ENCODE measurements around the gene ALDH1L1. TPM values are rescaled to one million over a fixed set of nuclear protein-coding genes. Genes with fewer than 3 reads are reported as not detected.

ALDH1L1 gene
- total RNA-seq, 2 experiments from 2014 or later: not detected

- no peak for TF ChIP-seq CTCF (IDR thresholded peaks at IDR 0.05)
- no peak overlapping the region for H3K27ac Mint-ChIP-seq
- H3K27me3 Mint-ChIP-seq: no peaks in the 10 kb centered on the region
- intact Hi-C loops (cut with micrococcal nuclease): no loop called here
- H3K9me3 Mint-ChIP-seq: no peaks in the 10 kb centered on the region
- no peaks in the 10 kb centered on the region for H3K36me3 Mint-ChIP-seq (ENCODE audit: low read depth)
- ChIA-PET POLR2A (no interaction called here), CTCF (no interaction called here)
- H3K4me1 Mint-ChIP-seq (ENCODE audit: low read depth): no peaks in the 10 kb centered on the region
- DNase-seq (no peak), ATAC-seq (no peak)
- no peak overlapping the region for H3K4me3 Mint-ChIP-seq
Measured at GRCh38 chr3:126117786-126118185, 62.6 kb downstream of the ALDH1L1 start.

GRCh38 chr3:126117212-126117611, 63.2 kb downstream of the ALDH1L1 start:
- no peak overlapping the region for H3K4me3 Mint-ChIP-seq
- ATAC-seq (no peak), DNase-seq (no peak)
- no peaks in the 10 kb centered on the region for H3K36me3 Mint-ChIP-seq (ENCODE audit: low read depth)
- no peaks in the 10 kb centered on the region for H3K4me1 Mint-ChIP-seq (ENCODE audit: low read depth)
- no peak for TF ChIP-seq CTCF (IDR thresholded peaks at IDR 0.05)
- intact Hi-C loops (cut with micrococcal nuclease): no loop called here
- H3K27ac Mint-ChIP-seq: no peak overlapping the region
- H3K27me3 Mint-ChIP-seq: no peaks in the 10 kb centered on the region
- POLR2A ChIA-PET: no interaction called here
- no peaks in the 10 kb centered on the region for H3K9me3 Mint-ChIP-seq
- CTCF ChIA-PET: interaction anchor here (2.1 kb wide), 1 partner anchor 17 kb away, joined by 8 read pairs; no protein-coding TSS in a partner anchor

- POLR2A ChIA-PET: interaction anchor here (0.5 kb wide), 1 partner anchor 153 kb away, joined by 3 read pairs; no protein-coding TSS in a partner anchor
- Mint-ChIP-seq H3K36me3 (ENCODE audit: low read depth) (no peaks in the 10 kb centered on the region), H3K9me3 (no peaks in the 10 kb centered on the region), H3K4me3 (no peak overlapping the region), H3K27me3 (no peaks in the 10 kb centered on the region), H3K4me1 (ENCODE audit: low read depth) (no peaks in the 10 kb centered on the region), H3K27ac (no peak overlapping the region)
- CTCF ChIA-PET: interaction anchor here (2.1 kb wide), 1 partner anchor 18 kb away, joined by 8 read pairs; no protein-coding TSS in a partner anchor
- intact Hi-C loops (cut with micrococcal nuclease): no loop called here
- DNase-seq (no peak), ATAC-seq (no peak)
- TF ChIP-seq CTCF (IDR thresholded peaks at IDR 0.05): no peak
Measured at GRCh38 chr3:126116526-126116925, 63.9 kb downstream of the ALDH1L1 start.

GRCh38 chr3:126114443-126115386, 65.7 kb downstream of the ALDH1L1 start:
- POLR2A ChIA-PET: no interaction called here
- CTCF ChIA-PET: no interaction called here

More at GRCh38 chr3:126114443-126115386, 65.7 kb downstream of the ALDH1L1 start:
- no peak overlapping the region for H3K27ac Mint-ChIP-seq
- ATAC-seq (no peak), DNase-seq (no peak)
- no peaks in the 10 kb centered on the region for H3K9me3 Mint-ChIP-seq
- intact Hi-C loops (cut with micrococcal nuclease): no loop called here
- H3K4me1 Mint-ChIP-seq (ENCODE audit: low read depth): no peaks in the 10 kb centered on the region
- H3K27me3 Mint-ChIP-seq: no peaks in the 10 kb centered on the region
- H3K36me3 Mint-ChIP-seq (ENCODE audit: low read depth): no peaks in the 10 kb centered on the region
- no peak for TF ChIP-seq CTCF (IDR thresholded peaks at IDR 0.05)
- H3K4me3 Mint-ChIP-seq: no peak overlapping the region
